GM23338 (cell line): ENCODE data around the gene MUC5AC. TPM values are rescaled to one million over a fixed set of nuclear protein-coding genes. Genes with fewer than 3 reads are reported as not detected.

Experiments
- ATAC-seq: fragments of 200-7000 bp; cut with Tn5 transposase; 3 replicates; pipeline ENCODE4 v1.9.1; 2020
- DNase-seq: peaks from one replicate; pipeline ENCODE4 v3.0.0-alpha.2; 2015; ENCODE audit warnings: low spot score
- H2AFZ ChIP-seq: fragments of 200-600 bp; sonication (generic); 2 replicates; pipeline ENCODE4 v1.8.0; 2016; ENCODE audit warnings: antibody characterized with exemption, mild to moderate bottlenecking, moderate library complexity
- H3F3A ChIP-seq: fragments of 200-600 bp; sonication (generic); replicated peaks from 2 replicates; pipeline ENCODE4 v1.8.0; 2017; ENCODE audit warnings: antibody characterized with exemption, mixed run types, low read depth
- H3K27ac ChIP-seq: fragments of 200-600 bp; sonication (generic); 2 replicates; pipeline ENCODE4 v1.6.1; 2016; ENCODE audit warnings: low read depth
- H3K27me3 ChIP-seq: fragments of 200-600 bp; sonication (generic); 2 replicates; pipeline ENCODE4 v1.8.0; 2016; ENCODE audit warnings: mild to moderate bottlenecking, mixed run types, moderate library complexity; ENCODE audit not compliant: insufficient read depth
- H3K36me3 ChIP-seq: fragments of 200-600 bp; sonication (generic); 2 replicates; pipeline ENCODE4 v1.8.0; 2016; ENCODE audit warnings: mild to moderate bottlenecking; ENCODE audit not compliant: insufficient read depth
- H3K4me1 ChIP-seq: fragments of 200-600 bp; sonication (generic); 2 replicates; pipeline ENCODE4 v1.8.0; 2016; ENCODE audit warnings: mild to moderate bottlenecking, moderate library complexity; ENCODE audit not compliant: insufficient read depth
- H3K4me2 ChIP-seq: fragments of 200-600 bp; sonication (generic); 2 replicates; pipeline ENCODE4 v1.7.1; 2017; ENCODE audit warnings: mixed run types
- H3K4me3 ChIP-seq: fragments of 200-600 bp; sonication (generic); 2 replicates; pipeline ENCODE4 v1.6.1; 2016; ENCODE audit warnings: mixed run types
- H3K79me2 ChIP-seq: fragments of 200-600 bp; sonication (generic); replicated peaks from 2 replicates; pipeline ENCODE4 v1.8.0; 2017; ENCODE audit warnings: mild to moderate bottlenecking; ENCODE audit not compliant: insufficient read depth
- H3K9me2 ChIP-seq: fragments of 200-600 bp; sonication (generic); 2 replicates; pipeline ENCODE4 v1.8.0; 2017; ENCODE audit not compliant: insufficient read depth
- H4K20me1 ChIP-seq: fragments of 200-600 bp; sonication (generic); replicated peaks from 2 replicates; pipeline ENCODE4 v1.8.0; 2017; ENCODE audit warnings: mild to moderate bottlenecking; ENCODE audit not compliant: insufficient read depth
- H3K27ac Mint-ChIP-seq: 2 replicates; pipeline ENCODE4 v1.8.0; 2020; ENCODE audit warnings: inconsistent platforms, mild to moderate bottlenecking, moderate library complexity, mixed read lengths
- H3K27me3 Mint-ChIP-seq: 3 replicates; pipeline ENCODE4 v1.8.0; 2022; ENCODE audit warnings: low read depth, mild to moderate bottlenecking, moderate library complexity, mixed read lengths, inconsistent platforms; ENCODE audit not compliant: insufficient read depth, poor library complexity
- H3K36me3 Mint-ChIP-seq: 3 replicates; pipeline ENCODE4 v1.8.0; 2021; ENCODE audit warnings: low read depth, mild to moderate bottlenecking, inconsistent platforms, moderate library complexity, mixed read lengths
- H3K4me1 Mint-ChIP-seq: 3 replicates; pipeline ENCODE4 v1.8.0; 2020; ENCODE audit warnings: mild to moderate bottlenecking, inconsistent platforms, mixed read lengths
- H3K4me3 Mint-ChIP-seq: 3 replicates; pipeline ENCODE4 v1.8.0; 2021; ENCODE audit warnings: moderate library complexity, mild to moderate bottlenecking, inconsistent platforms, mixed read lengths
- H3K9me3 Mint-ChIP-seq: 3 replicates; pipeline ENCODE4 v1.8.0; 2020; ENCODE audit warnings: moderate library complexity, mild to moderate bottlenecking, inconsistent platforms, mixed read lengths
- CREB1 ChIP-seq: fragments of 250-450 bp; sonication (Bioruptor Pico); IDR thresholded peaks from 2 replicates; pipeline ENCODE4 v1.5.0; 2020; ENCODE audit warnings: low read depth, mild to moderate bottlenecking, moderate library complexity
- ETS1 ChIP-seq: IDR thresholded peaks from 2 replicates; pipeline ENCODE4 v1.6.1; 2016; ENCODE audit warnings: antibody characterized with exemption
- EZH2 ChIP-seq: fragments of 200-600 bp; sonication (generic); IDR thresholded peaks from one replicate; pipeline ENCODE4 v1.8.0; 2017; ENCODE audit warnings: antibody characterized with exemption, mild to moderate bottlenecking, low read depth; ENCODE audit not compliant: unreplicated experiment
- EZH2phosphoT487 ChIP-seq: fragments of 200-600 bp; sonication (generic); IDR thresholded peaks from one replicate; pipeline ENCODE4 v1.8.1; 2018; ENCODE audit warnings: antibody characterized with exemption; ENCODE audit not compliant: unreplicated experiment
- JUNB ChIP-seq: IDR thresholded peaks from one replicate; pipeline ENCODE4 v1.6.1; 2016; ENCODE audit warnings: antibody characterized with exemption; ENCODE audit not compliant: unreplicated experiment
- NANOG ChIP-seq: IDR thresholded peaks from 2 replicates; pipeline ENCODE4 v1.6.1; 2016; ENCODE audit warnings: antibody characterized with exemption, borderline replicate concordance
- POLR2AphosphoS5 ChIP-seq: IDR thresholded peaks from 2 replicates; pipeline ENCODE4 v1.6.1; 2016; ENCODE audit warnings: antibody characterized with exemption, low read depth
- REST ChIP-seq: IDR thresholded peaks from one replicate; pipeline ENCODE4 v1.6.1; 2018; ENCODE audit warnings: antibody characterized with exemption; ENCODE audit not compliant: unreplicated experiment
- STAT1 ChIP-seq: IDR thresholded peaks from one replicate; pipeline ENCODE4 v1.6.1; 2016; ENCODE audit warnings: antibody characterized with exemption; ENCODE audit not compliant: unreplicated experiment
- ZNF114 ChIP-seq: fragments of 250-450 bp; sonication (Bioruptor Pico); IDR thresholded peaks from 2 replicates; pipeline ENCODE4 v1.5.0; 2020; ENCODE audit warnings: mild to moderate bottlenecking, moderate library complexity
- ZNF331 ChIP-seq: fragments of 250-450 bp; sonication (Bioruptor Pico); IDR thresholded peaks from 2 replicates; pipeline ENCODE4 v1.5.0; 2020; ENCODE audit warnings: low read depth, mild to moderate bottlenecking, moderate library complexity
- polyA plus RNA-seq: library from polyadenylated mRNA; unstranded; fragments of >200 nt; fragmentation: Nextera tagmentation; extraction: Ambion mirVana; gene quantifications from 2 replicates; pipeline ENCODE4 v1.2.1, GENCODE V29; 2016
- total RNA-seq: library from RNA; depleted of rRNA; stranded (reverse); fragments of >200 nt; shearing (Covaris generic); gene quantifications from 2 replicates; pipeline ENCODE4 v1.2.3, GENCODE V29; 2014
- TF ChIP-seq, protein P1 (sequence below), 2 experiments: fragments of 200-600 bp in 1 of 2; sonication (generic) in 1 of 2; conservative IDR thresholded peaks; 2 replicates each; pipeline versions ENCODE4 v1.5.1 to v1.6.1; 2016 to 2017; ENCODE audit warnings: antibody characterized with exemption in 2 of 2, low read depth in 2 of 2, mild to moderate bottlenecking in 2 of 2, moderate library complexity in 1 of 2
- TF ChIP-seq, protein P2 (sequence below): fragments of 250-450 bp; sonication (Bioruptor Pico); IDR thresholded peaks from 2 replicates; pipeline ENCODE4 v1.5.0; 2020; ENCODE audit warnings: mild to moderate bottlenecking, moderate library complexity

MUC5AC gene
- total and polyA plus RNA-seq, 2 experiments from 2014 or later, result not detected

- H3K4me2 ChIP-seq, result no peak overlapping the region
- no peaks in the 10 kb centered on the region for H3K4me1 Mint-ChIP-seq
- H3K27me3 Mint-ChIP-seq, result peaks cover 3% of the 10 kb centered on the region
- TF ChIP-seq REST, result no peak
- no peak for TF ChIP-seq JUNB
- no peak for TF ChIP-seq EZH2phosphoT487
- TF ChIP-seq ZNF331 (CRISPR knock-in tag), result no peak
- TF ChIP-seq, protein P1, sequence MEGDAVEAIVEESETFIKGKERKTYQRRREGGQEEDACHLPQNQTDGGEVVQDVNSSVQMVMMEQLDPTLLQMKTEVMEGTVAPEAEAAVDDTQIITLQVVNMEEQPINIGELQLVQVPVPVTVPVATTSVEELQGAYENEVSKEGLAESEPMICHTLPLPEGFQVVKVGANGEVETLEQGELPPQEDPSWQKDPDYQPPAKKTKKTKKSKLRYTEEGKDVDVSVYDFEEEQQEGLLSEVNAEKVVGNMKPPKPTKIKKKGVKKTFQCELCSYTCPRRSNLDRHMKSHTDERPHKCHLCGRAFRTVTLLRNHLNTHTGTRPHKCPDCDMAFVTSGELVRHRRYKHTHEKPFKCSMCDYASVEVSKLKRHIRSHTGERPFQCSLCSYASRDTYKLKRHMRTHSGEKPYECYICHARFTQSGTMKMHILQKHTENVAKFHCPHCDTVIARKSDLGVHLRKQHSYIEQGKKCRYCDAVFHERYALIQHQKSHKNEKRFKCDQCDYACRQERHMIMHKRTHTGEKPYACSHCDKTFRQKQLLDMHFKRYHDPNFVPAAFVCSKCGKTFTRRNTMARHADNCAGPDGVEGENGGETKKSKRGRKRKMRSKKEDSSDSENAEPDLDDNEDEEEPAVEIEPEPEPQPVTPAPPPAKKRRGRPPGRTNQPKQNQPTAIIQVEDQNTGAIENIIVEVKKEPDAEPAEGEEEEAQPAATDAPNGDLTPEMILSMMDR (conservative IDR thresholded peaks at IDR 0.05; ENCODE audit: low read depth in 2 of 2), result no peak
- TF ChIP-seq POLR2AphosphoS5, result no peak
- TF ChIP-seq, protein P2, sequence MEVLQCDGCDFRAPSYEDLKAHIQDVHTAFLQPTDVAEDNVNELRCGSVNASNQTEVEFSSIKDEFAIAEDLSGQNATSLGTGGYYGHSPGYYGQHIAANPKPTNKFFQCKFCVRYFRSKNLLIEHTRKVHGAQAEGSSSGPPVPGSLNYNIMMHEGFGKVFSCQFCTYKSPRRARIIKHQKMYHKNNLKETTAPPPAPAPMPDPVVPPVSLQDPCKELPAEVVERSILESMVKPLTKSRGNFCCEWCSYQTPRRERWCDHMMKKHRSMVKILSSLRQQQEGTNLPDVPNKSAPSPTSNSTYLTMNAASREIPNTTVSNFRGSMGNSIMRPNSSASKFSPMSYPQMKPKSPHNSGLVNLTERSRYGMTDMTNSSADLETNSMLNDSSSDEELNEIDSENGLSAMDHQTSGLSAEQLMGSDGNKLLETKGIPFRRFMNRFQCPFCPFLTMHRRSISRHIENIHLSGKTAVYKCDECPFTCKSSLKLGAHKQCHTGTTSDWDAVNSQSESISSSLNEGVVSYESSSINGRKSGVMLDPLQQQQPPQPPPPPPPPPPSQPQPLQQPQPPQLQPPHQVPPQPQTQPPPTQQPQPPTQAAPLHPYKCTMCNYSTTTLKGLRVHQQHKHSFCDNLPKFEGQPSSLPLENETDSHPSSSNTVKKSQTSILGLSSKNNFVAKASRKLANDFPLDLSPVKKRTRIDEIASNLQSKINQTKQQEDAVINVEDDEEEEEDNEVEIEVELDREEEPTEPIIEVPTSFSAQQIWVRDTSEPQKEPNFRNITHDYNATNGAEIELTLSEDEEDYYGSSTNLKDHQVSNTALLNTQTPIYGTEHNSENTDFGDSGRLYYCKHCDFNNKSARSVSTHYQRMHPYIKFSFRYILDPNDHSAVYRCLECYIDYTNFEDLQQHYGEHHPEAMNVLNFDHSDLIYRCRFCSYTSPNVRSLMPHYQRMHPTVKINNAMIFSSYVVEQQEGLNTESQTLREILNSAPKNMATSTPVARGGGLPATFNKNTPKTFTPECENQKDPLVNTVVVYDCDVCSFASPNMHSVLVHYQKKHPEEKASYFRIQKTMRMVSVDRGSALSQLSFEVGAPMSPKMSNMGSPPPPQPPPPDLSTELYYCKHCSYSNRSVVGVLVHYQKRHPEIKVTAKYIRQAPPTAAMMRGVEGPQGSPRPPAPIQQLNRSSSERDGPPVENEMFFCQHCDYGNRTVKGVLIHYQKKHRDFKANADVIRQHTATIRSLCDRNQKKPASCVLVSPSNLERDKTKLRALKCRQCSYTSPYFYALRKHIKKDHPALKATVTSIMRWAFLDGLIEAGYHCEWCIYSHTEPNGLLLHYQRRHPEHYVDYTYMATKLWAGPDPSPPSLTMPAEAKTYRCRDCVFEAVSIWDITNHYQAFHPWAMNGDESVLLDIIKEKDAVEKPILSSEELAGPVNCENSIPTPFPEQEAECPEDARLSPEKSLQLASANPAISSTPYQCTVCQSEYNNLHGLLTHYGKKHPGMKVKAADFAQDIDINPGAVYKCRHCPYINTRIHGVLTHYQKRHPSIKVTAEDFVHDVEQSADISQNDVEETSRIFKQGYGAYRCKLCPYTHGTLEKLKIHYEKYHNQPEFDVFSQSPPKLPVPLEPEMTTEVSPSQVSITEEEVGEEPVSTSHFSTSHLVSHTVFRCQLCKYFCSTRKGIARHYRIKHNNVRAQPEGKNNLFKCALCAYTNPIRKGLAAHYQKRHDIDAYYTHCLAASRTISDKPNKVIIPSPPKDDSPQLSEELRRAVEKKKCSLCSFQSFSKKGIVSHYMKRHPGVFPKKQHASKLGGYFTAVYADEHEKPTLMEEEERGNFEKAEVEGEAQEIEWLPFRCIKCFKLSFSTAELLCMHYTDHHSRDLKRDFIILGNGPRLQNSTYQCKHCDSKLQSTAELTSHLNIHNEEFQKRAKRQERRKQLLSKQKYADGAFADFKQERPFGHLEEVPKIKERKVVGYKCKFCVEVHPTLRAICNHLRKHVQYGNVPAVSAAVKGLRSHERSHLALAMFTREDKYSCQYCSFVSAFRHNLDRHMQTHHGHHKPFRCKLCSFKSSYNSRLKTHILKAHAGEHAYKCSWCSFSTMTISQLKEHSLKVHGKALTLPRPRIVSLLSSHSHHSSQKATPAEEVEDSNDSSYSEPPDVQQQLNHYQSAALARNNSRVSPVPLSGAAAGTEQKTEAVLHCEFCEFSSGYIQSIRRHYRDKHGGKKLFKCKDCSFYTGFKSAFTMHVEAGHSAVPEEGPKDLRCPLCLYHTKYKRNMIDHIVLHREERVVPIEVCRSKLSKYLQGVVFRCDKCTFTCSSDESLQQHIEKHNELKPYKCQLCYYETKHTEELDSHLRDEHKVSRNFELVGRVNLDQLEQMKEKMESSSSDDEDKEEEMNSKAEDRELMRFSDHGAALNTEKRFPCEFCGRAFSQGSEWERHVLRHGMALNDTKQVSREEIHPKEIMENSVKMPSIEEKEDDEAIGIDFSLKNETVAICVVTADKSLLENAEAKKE (CRISPR knock-in tag), result no peak
- TF ChIP-seq STAT1, result no peak
- no peak for TF ChIP-seq EZH2
- no peak for TF ChIP-seq ZNF114 (CRISPR knock-in tag)
- no peak for TF ChIP-seq NANOG
- TF ChIP-seq CREB1 (CRISPR knock-in tag), result no peak
- no peak for TF ChIP-seq ETS1
- no peak overlapping the region for H3K4me3 Mint-ChIP-seq
- H3K36me3 Mint-ChIP-seq, result peaks cover 5% of the 10 kb centered on the region
- H3K9me2 ChIP-seq, result no peaks in the 10 kb centered on the region
- H3K4me3 ChIP-seq, result no peak overlapping the region
- H3K27ac Mint-ChIP-seq, result no peak overlapping the region
- H3K4me1 ChIP-seq, result no peaks in the 10 kb centered on the region
- peaks cover 16% of the 10 kb centered on the region for H3K9me3 Mint-ChIP-seq
- H2AFZ ChIP-seq, result no peak overlapping the region
- ATAC-seq (no peak), DNase-seq (no peak)
- H3K79me2 ChIP-seq, result no peaks in the 10 kb centered on the region
- H3K27me3 ChIP-seq, result no peaks in the 10 kb centered on the region
- no peaks in the 10 kb centered on the region for H4K20me1 ChIP-seq
- no peak overlapping the region for H3K27ac ChIP-seq
- H3K36me3 ChIP-seq, result no peaks in the 10 kb centered on the region
- no peaks in the 10 kb centered on the region for H3F3A ChIP-seq
Observed at GRCh38 chr11:1179641-1180040, 21.9 kb downstream of the MUC5AC start.
